Neural progenitor cell (in vitro differentiated cells): Measurements from ENCODE around the gene ESYT2.

Experiments
- EZH2 ChIP-seq: fragments of 200-600 bp; sonication (generic); IDR thresholded peaks from 2 replicates; pipeline ENCODE4 v1.6.1; 2017; ENCODE audit warnings: antibody characterized with exemption, mild to moderate bottlenecking, moderate library complexity
- EZH2phosphoT487 ChIP-seq: fragments of 200-600 bp; sonication (generic); IDR thresholded peaks from 2 replicates; pipeline ENCODE4 v1.6.1; 2017; ENCODE audit warnings: antibody characterized with exemption
- TF ChIP-seq, protein P1 (sequence below): fragments of 200-600 bp; sonication (generic); IDR thresholded peaks from 2 replicates; pipeline ENCODE4 v1.5.1; 2017; ENCODE audit warnings: antibody characterized with exemption, mild to moderate bottlenecking

DNA sequence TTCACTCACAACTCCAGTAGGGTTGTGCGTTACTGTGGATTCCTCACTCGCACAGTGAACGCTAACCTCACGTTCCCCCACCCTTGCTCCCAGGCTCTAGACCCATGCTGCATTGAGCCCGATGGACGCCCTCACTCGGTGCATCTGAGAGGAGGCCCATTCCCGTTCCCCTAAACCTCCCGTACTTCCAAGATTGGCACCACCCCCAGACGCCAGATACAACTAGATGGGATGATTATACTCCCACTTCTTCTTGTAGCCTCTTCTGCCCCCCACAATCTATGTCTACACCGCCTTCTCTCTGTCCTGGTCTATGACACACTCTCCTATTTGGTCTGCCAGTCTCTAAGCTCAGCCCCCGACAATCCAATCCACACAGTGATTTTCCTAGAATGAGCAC is 67.4 kb downstream of the ESYT2 start:
- TF ChIP-seq, protein P1, sequence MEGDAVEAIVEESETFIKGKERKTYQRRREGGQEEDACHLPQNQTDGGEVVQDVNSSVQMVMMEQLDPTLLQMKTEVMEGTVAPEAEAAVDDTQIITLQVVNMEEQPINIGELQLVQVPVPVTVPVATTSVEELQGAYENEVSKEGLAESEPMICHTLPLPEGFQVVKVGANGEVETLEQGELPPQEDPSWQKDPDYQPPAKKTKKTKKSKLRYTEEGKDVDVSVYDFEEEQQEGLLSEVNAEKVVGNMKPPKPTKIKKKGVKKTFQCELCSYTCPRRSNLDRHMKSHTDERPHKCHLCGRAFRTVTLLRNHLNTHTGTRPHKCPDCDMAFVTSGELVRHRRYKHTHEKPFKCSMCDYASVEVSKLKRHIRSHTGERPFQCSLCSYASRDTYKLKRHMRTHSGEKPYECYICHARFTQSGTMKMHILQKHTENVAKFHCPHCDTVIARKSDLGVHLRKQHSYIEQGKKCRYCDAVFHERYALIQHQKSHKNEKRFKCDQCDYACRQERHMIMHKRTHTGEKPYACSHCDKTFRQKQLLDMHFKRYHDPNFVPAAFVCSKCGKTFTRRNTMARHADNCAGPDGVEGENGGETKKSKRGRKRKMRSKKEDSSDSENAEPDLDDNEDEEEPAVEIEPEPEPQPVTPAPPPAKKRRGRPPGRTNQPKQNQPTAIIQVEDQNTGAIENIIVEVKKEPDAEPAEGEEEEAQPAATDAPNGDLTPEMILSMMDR, result no peak
- TF ChIP-seq EZH2phosphoT487 (no peak), EZH2 (no peak)
